Choroid plexus epithelial cell (primary cell): Measurements from ENCODE around the gene CPT1C.
A peak's percentile ranks its signal among the peaks of the same experiment; 100 is the strongest.

Experiments
- DNase-seq: peaks from one replicate; pipeline ENCODE4 v3.0.0-alpha.2; 2010; ENCODE audit warnings: low read depth
- H3K4me3 ChIP-seq: 2 replicates; pipeline ENCODE4 v1.5.1; 2011; ENCODE audit warnings: low read depth, mild to moderate bottlenecking, control low read depth, low read length, moderate library complexity
- CTCF ChIP-seq: conservative IDR thresholded peaks from 2 replicates; pipeline ENCODE4 v1.5.1; 2011; ENCODE audit warnings: low read depth, mild to moderate bottlenecking, control low read depth, inconsistent platforms, low read length, moderate library complexity

CPT1C gene

GRCh38 chr19:49687566-49688316 lies 3.2 kb upstream of the CPT1C start:
- no peak overlapping the region for H3K4me3 ChIP-seq
- DNase-seq = no peak
- TF ChIP-seq CTCF = no peak

GRCh38 chr19:49688531-49689132 lies 2.3 kb upstream of the CPT1C start:
- DNase-seq = no peak
- TF ChIP-seq CTCF = no peak

GRCh38 chr19:49689133-49690078 lies 1.5 kb upstream of the CPT1C start, which contains the start of gene ADM5:
Gene ADM5 (plus strand): TSS chr19:49689594. CDS start chr19:49689838, 244 bp downstream.
- peak within 1 kb of the TSS; percentile 50 for H3K4me3 ChIP-seq
- TF ChIP-seq CTCF = peak; percentile 66
- no peak for DNase-seq

More at GRCh38 chr19:49688531-49689132, 2.3 kb upstream of the CPT1C start:
- no peak overlapping the region for H3K4me3 ChIP-seq

GRCh38 chr19:49690079-49690655 lies 749 bp upstream of the CPT1C start:
- DNase-seq = no peak
- peak overlapping the region; percentile 50 for H3K4me3 ChIP-seq
- TF ChIP-seq CTCF = no peak

- DNase-seq = peak; percentile 68
- H3K4me3 ChIP-seq = peak overlapping the region; percentile 50
Observed at GRCh38 chr19:49691243-49692146, 579 bp downstream of the CPT1C start.

More at GRCh38 chr19:49691243-49692146, 579 bp downstream of the CPT1C start:
- TF ChIP-seq CTCF = no peak
